Activated effector memory CD4-positive, alpha-beta T cell treated with Interleukin-2 at 50 U/mL for 16 hours (primary cell): ENCODE measurements around the gene PTPRN2.

Experiments used
- DNase-seq: peaks from one replicate; pipeline ENCODE4 v3.0.0-alpha.2; 2020

Gene PTPRN2

GRCh38 chr7:158120316-158120715 lies 467.3 kb downstream of the PTPRN2 start:
- DNase-seq = no peak

GRCh38 chr7:158117341-158118222 lies 470.0 kb downstream of the PTPRN2 start:
- DNase-seq = no peak

- DNase-seq = no peak
Observed at GRCh38 chr7:158116235-158116634, 471.4 kb downstream of the PTPRN2 start.

GRCh38 chr7:158114056-158114850 lies 473.4 kb downstream of the PTPRN2 start:
- no peak for DNase-seq

GRCh38 chr7:158113321-158114025 lies 474.1 kb downstream of the PTPRN2 start:
- no peak for DNase-seq

GRCh38 chr7:158112571-158113320 lies 474.9 kb downstream of the PTPRN2 start:
- no peak for DNase-seq

- no peak for DNase-seq
Observed at GRCh38 chr7:158111906-158112570, 475.6 kb downstream of the PTPRN2 start.

GRCh38 chr7:158111049-158111751 lies 476.4 kb downstream of the PTPRN2 start:
- DNase-seq = no peak

GRCh38 chr7:158110661-158111048 lies 477.0 kb downstream of the PTPRN2 start:
- DNase-seq = no peak

GRCh38 chr7:158110034-158110590 lies 477.5 kb downstream of the PTPRN2 start:
- DNase-seq = no peak

- DNase-seq = no peak
Observed at GRCh38 chr7:158109364-158110033, 478.1 kb downstream of the PTPRN2 start.

- no peak for DNase-seq
Observed at GRCh38 chr7:158108646-158109293, 478.9 kb downstream of the PTPRN2 start.

GRCh38 chr7:158107806-158108205 lies 479.8 kb downstream of the PTPRN2 start:
- DNase-seq = no peak

- no peak for DNase-seq
Observed at GRCh38 chr7:158106272-158106671, 481.4 kb downstream of the PTPRN2 start.

- DNase-seq = no peak
Observed at GRCh38 chr7:158103378-158103777, 484.2 kb downstream of the PTPRN2 start.

- DNase-seq = no peak
Observed at GRCh38 chr7:158102897-158103296, 484.7 kb downstream of the PTPRN2 start.

- DNase-seq = no peak
Observed at GRCh38 chr7:158101821-158102450, 485.7 kb downstream of the PTPRN2 start.

- no peak for DNase-seq
Observed at GRCh38 chr7:158098125-158099030, 489.2 kb downstream of the PTPRN2 start.
